Progenitor cell of endocrine pancreas (in vitro differentiated cells): ENCODE results near the gene NCKIPSD. TPM values are rescaled to one million over a fixed set of nuclear protein-coding genes. Genes with fewer than 3 reads are reported as not detected.

Experiments used
- DNase-seq: peaks from one replicate; pipeline ENCODE4 v3.0.0; 2021; ENCODE audit warnings: low spot score; ENCODE audit not compliant: unreplicated experiment
- H3K27ac Mint-ChIP-seq: 2 replicates; pipeline ENCODE4 v1.8.0; 2021; ENCODE audit warnings: mild to moderate bottlenecking, moderate library complexity, mixed read lengths
- H3K27me3 Mint-ChIP-seq: 2 replicates; pipeline ENCODE4 v1.8.0; 2021; ENCODE audit warnings: mixed read lengths
- H3K36me3 Mint-ChIP-seq: 2 replicates; pipeline ENCODE4 v1.8.0; 2022; ENCODE audit warnings: mixed read lengths; ENCODE audit not compliant: insufficient read depth
- H3K4me1 Mint-ChIP-seq: 2 replicates; pipeline ENCODE4 v1.8.0; 2021; ENCODE audit warnings: low read depth, mixed read lengths
- H3K4me3 Mint-ChIP-seq: 2 replicates; pipeline ENCODE4 v1.8.0; 2021; ENCODE audit warnings: low read depth, mild to moderate bottlenecking, moderate library complexity, mixed read lengths
- H3K9me3 Mint-ChIP-seq: 2 replicates; pipeline ENCODE4 v1.8.0; 2021; ENCODE audit warnings: low read depth, mixed read lengths
- CTCF ChIP-seq: fragments of 200-600 bp; sonication (generic); IDR thresholded peaks from one replicate; pipeline ENCODE4 v1.5.0; 2021; ENCODE audit warnings: antibody characterized with exemption, mild to moderate bottlenecking; ENCODE audit not compliant: unreplicated experiment
- total RNA-seq: library from RNA; stranded (reverse); gene quantifications from 2 replicates; pipeline ENCODE4 v1.2.1, GENCODE V29; 2021

The NCKIPSD gene
- total RNA-seq, 1 donor from 2014 or later: 32.0 TPM

GRCh38 chr3:48674505-48674904 lies 11.2 kb downstream of the NCKIPSD start:
- DNase-seq: no peak
- H3K9me3 Mint-ChIP-seq: no peaks in the 10 kb centered on the region
- no peak for TF ChIP-seq CTCF
- H3K4me1 Mint-ChIP-seq: no peaks in the 10 kb centered on the region
- no peaks in the 10 kb centered on the region for H3K27me3 Mint-ChIP-seq
- H3K4me3 Mint-ChIP-seq: no peak overlapping the region
- no peak overlapping the region for H3K27ac Mint-ChIP-seq
- H3K36me3 Mint-ChIP-seq: peaks cover 15% of the 10 kb centered on the region

GRCh38 chr3:48672522-48672921 lies 13.2 kb downstream of the NCKIPSD start:
- DNase-seq: no peak
- TF ChIP-seq CTCF: no peak
- H3K36me3 Mint-ChIP-seq: peaks cover 9% of the 10 kb centered on the region
- H3K4me3 Mint-ChIP-seq: no peak overlapping the region
- H3K9me3 Mint-ChIP-seq: no peaks in the 10 kb centered on the region
- no peaks in the 10 kb centered on the region for H3K27me3 Mint-ChIP-seq
- H3K27ac Mint-ChIP-seq: no peak overlapping the region
- no peaks in the 10 kb centered on the region for H3K4me1 Mint-ChIP-seq

- Mint-ChIP-seq H3K4me1 (peaks cover 8% of the 10 kb centered on the region), H3K4me3 (no peak overlapping the region), H3K27me3 (peaks cover 3% of the 10 kb centered on the region), H3K9me3 (no peaks in the 10 kb centered on the region), H3K27ac (no peak overlapping the region), H3K36me3 (peaks cover 1% of the 10 kb centered on the region)
- DNase-seq: no peak
- TF ChIP-seq CTCF: no peak
Observed at GRCh38 chr3:48664929-48665328, 20.8 kb downstream of the NCKIPSD start.

GRCh38 chr3:48664313-48664644 lies 21.4 kb downstream of the NCKIPSD start:
- no peak for TF ChIP-seq CTCF
- peak overlapping the region; percentile 96 for H3K4me3 Mint-ChIP-seq
- H3K36me3 Mint-ChIP-seq: peaks cover 3% of the 10 kb centered on the region
- H3K9me3 Mint-ChIP-seq: no peaks in the 10 kb centered on the region
- H3K4me1 Mint-ChIP-seq: peaks cover 8% of the 10 kb centered on the region
- H3K27me3 Mint-ChIP-seq: peaks cover 3% of the 10 kb centered on the region
- DNase-seq: no peak
- H3K27ac Mint-ChIP-seq: peak overlapping the region; percentile 99

GRCh38 chr3:48663489-48664312 lies 22.0 kb downstream of the NCKIPSD start:
- H3K36me3 Mint-ChIP-seq: peaks cover 6% of the 10 kb centered on the region
- DNase-seq: peak; percentile 95
- H3K4me1 Mint-ChIP-seq: peaks cover 8% of the 10 kb centered on the region
- H3K27ac Mint-ChIP-seq: peak overlapping the region; percentile 99
- no peaks in the 10 kb centered on the region for H3K9me3 Mint-ChIP-seq
- H3K4me3 Mint-ChIP-seq: peak overlapping the region; percentile 96
- TF ChIP-seq CTCF: peak; percentile 89
- peaks cover 3% of the 10 kb centered on the region for H3K27me3 Mint-ChIP-seq
